Stimulated activated CD8-positive, alpha-beta memory T cell treated with anti-CD3 and anti-CD28 coated beads, Interleukin-15, amount 100 ng/mL, for 48 hours (primary cell): ENCODE measurements around the gene GFOD2.

Experiments
- DNase-seq, 2 donors: peaks; one replicate each; pipeline ENCODE4 v3.0.0-alpha.2; 2020; ENCODE audit warnings: low read depth in 2 of 2

GFOD2 gene

GRCh38 chr16:67672306-67672705 is 46.8 kb downstream of the GFOD2 start:
- DNase-seq = no peak

- no peak for DNase-seq
Observed at GRCh38 chr16:67669499-67670101, 49.5 kb downstream of the GFOD2 start.

GRCh38 chr16:67668495-67669157 is 50.5 kb downstream of the GFOD2 start:
- no peak for DNase-seq

- peak; percentile 72 to 80 for DNase-seq
Observed at GRCh38 chr16:67667817-67668494, 51.2 kb downstream of the GFOD2 start.

- no peak for DNase-seq
Observed at GRCh38 chr16:67667453-67667816, 51.7 kb downstream of the GFOD2 start.

GRCh38 chr16:67666559-67667452 is 52.3 kb downstream of the GFOD2 start, which contains the start of the genes C16orf86 and ENKD1:
Gene C16orf86, plus strand, starts transcription at chr16:67666814. Its CDS starts 157 bp downstream, at chr16:67666971.
Gene ENKD1, minus strand, starts transcription at chr16:67666750. Its CDS starts 308 bp downstream, at chr16:67666442.
- DNase-seq = peak; percentile 65 to 74

GRCh38 chr16:67666032-67666551 is 53.0 kb downstream of the GFOD2 start:
- DNase-seq = no peak

GRCh38 chr16:67665598-67665997 is 53.5 kb downstream of the GFOD2 start:
- no peak for DNase-seq

- no peak for DNase-seq
Observed at GRCh38 chr16:67664871-67665270, 54.2 kb downstream of the GFOD2 start.

GRCh38 chr16:67664258-67664657 is 54.9 kb downstream of the GFOD2 start:
- no peak for DNase-seq

GRCh38 chr16:67663877-67664222 is 55.3 kb downstream of the GFOD2 start:
- no peak for DNase-seq

GRCh38 chr16:67663151-67663876 is 55.8 kb downstream of the GFOD2 start:
- DNase-seq = no peak

GRCh38 chr16:67662653-67663010 is 56.5 kb downstream of the GFOD2 start:
- DNase-seq = no peak

- DNase-seq = no peak
Observed at GRCh38 chr16:67661886-67662652, 57.0 kb downstream of the GFOD2 start.

- DNase-seq = no peak
Observed at GRCh38 chr16:67661101-67661761, 57.9 kb downstream of the GFOD2 start.

GRCh38 chr16:67660564-67661028 is 58.5 kb downstream of the GFOD2 start, which contains the start of gene PARD6A:
Gene PARD6A, plus strand, starts transcription at chr16:67660960. Its CDS starts 79 bp downstream, at chr16:67661039.
- peak; percentile 94 to 95 for DNase-seq

GRCh38 chr16:67659675-67660563 is 59.2 kb downstream of the GFOD2 start, which contains the start of gene ACD:
Gene ACD, minus strand, starts transcription at chr16:67660260. Its CDS starts 40 bp downstream, at chr16:67660220.
- peak; percentile 90 for DNase-seq
